Fibroblast of villous mesenchyme (primary cell): ENCODE data around the gene ANKRD13B. TPM values are rescaled to one million over a fixed set of nuclear protein-coding genes. Genes with fewer than 3 reads are reported as not detected.

ENCODE experiments used
- DNase-seq: peaks from one replicate; pipeline ENCODE4 v3.0.0-alpha.2; 2010; ENCODE audit warnings: low read depth
- H3K4me3 ChIP-seq: 2 replicates; pipeline ENCODE4 v1.5.1; 2011; ENCODE audit warnings: low read depth, mild to moderate bottlenecking, low read length
- total RNA-seq: library from RNA; depleted of rRNA; stranded (reverse); fragments of >200 nt; gene quantifications from 2 replicates; pipeline ENCODE4 v1.2.3, GENCODE V29; 2012
- TF ChIP-seq, protein P1 (sequence below): IDR thresholded peaks from 2 replicates; pipeline ENCODE4 v1.5.1; 2012; ENCODE audit warnings: low read depth, mild to moderate bottlenecking, low read length; ENCODE audit not compliant: insufficient read depth

Gene ANKRD13B
- total RNA-seq, 1 donor, result 8.6 TPM

DNA sequence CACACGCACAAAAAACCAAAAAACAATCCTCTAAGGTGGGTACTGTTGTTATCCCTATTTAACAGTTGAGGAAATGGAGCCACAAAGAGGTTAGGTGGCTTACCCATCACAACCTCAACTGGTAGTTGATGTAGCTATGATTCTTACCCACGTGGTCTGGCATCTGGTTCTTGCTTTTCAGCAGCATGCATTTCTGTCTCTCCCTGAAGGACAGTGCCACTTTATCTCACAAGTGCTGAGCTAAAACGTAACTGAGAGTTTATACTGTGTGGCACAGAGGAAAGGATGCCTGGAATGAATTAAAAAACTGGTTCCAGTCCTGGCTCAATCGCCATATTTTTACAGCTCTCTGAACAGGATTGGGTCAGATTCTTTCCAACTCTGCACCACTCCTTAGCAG is 31.7 kb downstream of the ANKRD13B start:
- no peak overlapping the region for H3K4me3 ChIP-seq
- no peak for DNase-seq
- TF ChIP-seq, protein P1, sequence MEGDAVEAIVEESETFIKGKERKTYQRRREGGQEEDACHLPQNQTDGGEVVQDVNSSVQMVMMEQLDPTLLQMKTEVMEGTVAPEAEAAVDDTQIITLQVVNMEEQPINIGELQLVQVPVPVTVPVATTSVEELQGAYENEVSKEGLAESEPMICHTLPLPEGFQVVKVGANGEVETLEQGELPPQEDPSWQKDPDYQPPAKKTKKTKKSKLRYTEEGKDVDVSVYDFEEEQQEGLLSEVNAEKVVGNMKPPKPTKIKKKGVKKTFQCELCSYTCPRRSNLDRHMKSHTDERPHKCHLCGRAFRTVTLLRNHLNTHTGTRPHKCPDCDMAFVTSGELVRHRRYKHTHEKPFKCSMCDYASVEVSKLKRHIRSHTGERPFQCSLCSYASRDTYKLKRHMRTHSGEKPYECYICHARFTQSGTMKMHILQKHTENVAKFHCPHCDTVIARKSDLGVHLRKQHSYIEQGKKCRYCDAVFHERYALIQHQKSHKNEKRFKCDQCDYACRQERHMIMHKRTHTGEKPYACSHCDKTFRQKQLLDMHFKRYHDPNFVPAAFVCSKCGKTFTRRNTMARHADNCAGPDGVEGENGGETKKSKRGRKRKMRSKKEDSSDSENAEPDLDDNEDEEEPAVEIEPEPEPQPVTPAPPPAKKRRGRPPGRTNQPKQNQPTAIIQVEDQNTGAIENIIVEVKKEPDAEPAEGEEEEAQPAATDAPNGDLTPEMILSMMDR, result no peak

DNA sequence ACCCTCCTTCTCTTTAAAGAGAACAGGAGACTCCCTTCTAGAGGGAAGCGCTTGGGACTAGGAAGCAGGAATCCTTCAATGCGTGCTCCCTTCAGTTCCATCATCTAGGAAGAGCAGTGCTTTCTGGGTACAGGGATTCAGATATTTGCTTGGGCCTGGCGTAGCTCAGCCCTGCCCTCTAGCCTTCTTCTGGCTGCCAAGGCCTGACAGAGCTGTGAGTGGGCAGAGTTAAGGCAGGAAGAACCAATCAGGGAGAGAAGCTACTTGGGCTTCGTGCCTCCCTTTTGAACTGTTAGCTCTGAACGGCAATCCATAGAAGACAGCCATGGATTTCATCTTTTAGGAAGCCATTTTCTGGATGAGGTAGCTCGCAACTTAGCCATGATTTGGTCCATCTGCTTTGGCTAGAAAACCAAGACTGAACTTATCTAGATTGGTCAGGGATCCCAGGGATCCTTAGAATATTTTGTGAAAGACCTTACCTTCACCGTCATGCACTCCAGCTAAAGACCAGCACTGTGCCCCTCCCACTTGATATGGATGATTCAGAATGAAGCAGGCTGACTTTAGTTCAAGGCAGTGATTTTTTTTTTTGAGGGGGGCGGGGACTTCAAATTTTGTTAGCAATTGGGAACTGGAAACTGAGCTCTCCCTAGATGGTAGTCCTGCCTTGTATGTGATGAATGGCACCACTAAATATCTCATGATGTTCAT is 32.3 kb downstream of the ANKRD13B start:
- TF ChIP-seq, protein P1, result no peak
- H3K4me3 ChIP-seq, result no peak overlapping the region
- DNase-seq, result peak; percentile 22

DNA sequence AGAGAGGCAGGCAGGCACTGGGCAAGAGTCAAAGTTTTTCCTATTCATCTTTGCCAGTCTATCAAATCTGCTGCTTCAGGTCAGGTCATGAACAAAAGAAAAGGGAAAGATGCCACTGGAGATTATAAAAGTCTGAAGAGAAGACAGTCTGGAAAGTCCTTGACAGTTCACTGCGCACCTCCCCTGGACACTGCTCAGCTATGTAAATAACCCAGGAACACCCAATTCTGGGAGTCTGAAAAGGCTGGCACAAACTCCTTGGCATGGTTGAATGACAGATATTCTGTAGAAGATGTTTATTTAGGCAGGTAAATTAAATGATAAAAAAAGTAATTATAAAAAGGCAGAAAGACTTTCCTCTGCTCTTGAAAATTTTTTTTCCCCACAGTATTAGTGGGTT is 35.0 kb downstream of the ANKRD13B start:
- TF ChIP-seq, protein P1, result no peak
- no peak overlapping the region for H3K4me3 ChIP-seq
- no peak for DNase-seq

DNA sequence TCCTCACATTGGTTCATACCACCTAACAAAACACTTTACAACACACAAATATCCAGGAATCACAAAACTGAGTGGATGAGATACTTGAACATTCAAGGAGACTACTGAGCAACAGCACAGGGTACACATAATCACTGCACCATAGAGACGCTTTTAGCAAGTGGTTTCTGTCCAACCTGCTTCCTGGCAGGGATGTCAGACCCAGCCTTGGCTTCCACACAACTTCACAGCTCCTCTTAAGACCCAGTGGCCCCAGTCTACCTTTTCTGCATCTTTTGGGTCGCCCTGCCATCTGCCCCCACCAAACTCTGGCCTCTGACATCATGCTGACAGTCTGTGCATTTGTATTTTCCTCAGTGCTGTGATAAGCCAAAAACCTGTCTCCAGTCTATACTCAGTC is 35.7 kb downstream of the ANKRD13B start:
- no peak overlapping the region for H3K4me3 ChIP-seq
- DNase-seq, result no peak
- TF ChIP-seq, protein P1, result no peak

DNA sequence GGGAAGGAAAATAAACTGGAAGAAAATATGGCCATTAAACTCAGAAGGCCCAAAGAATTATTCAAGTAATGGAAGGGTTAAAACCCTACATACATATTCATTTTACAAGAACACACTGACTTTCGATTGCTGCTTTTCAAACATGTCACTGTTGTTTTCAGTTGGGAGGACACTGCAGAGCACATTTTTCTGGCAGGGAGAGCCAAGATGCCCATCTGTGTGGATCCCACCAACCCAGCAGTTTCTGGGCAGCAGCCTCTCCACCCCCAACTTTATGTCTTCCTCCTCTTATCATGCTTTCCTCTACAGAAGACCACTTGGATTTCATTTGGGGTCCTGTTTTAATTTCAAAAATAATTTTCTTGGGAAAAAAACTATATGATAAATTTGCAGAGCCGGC is 36.9 kb downstream of the ANKRD13B start:
- no peak overlapping the region for H3K4me3 ChIP-seq
- no peak for DNase-seq
- TF ChIP-seq, protein P1, result no peak

DNA sequence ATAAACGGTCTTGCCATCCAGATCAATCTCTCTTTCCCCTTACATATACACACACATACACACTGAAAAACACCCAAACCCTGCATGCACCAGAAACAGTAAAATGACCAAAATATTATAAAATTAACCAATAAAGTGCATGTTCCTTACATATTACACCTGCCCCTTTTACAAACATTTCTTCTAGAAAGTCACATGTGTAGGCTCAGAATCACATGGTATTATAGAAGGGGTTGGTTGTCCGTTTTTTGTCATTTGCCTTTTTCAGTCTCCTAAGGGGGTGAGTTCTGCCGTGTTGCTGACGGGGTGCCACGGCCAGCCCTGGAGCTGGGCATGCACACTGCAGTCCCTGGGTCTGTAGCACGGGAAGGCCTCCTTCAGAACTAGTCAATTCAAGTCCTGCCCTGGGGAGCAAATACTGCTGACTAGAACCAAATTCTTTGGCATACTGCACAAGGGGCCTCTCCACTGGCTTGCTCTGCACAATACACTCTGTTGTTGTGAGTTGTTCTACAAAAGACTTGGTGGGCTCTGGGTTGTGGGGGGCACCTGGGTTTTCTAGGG is 37.8 kb downstream of the ANKRD13B start:
- H3K4me3 ChIP-seq, result no peak overlapping the region
- TF ChIP-seq, protein P1, result no peak

More for the DNA sequence above, 37.8 kb downstream of the ANKRD13B start:
- no peak for DNase-seq
